HEK293 (cell line): ENCODE data around the gene CNR1.
A peak's percentile ranks its signal among the peaks of the same experiment; 100 is the strongest.

Experiments
- ZBTB7A ChIP-seq: fragments of 450-650 bp; formaldehyde crosslinking; IDR thresholded peaks from 2 replicates; pipeline ENCODE4 v1.5.1; 2016; ENCODE audit warnings: low read depth, missing biosample characterization, missing genetic modification characterization
- ZNF175 ChIP-seq: fragments of 450-650 bp; formaldehyde crosslinking; IDR thresholded peaks from 2 replicates; pipeline ENCODE4 v1.5.1; 2016; ENCODE audit warnings: missing biosample characterization, missing genetic modification characterization
- TF ChIP-seq, protein P1 (sequence below): fragments of 450-650 bp; formaldehyde crosslinking; IDR thresholded peaks from 2 replicates; pipeline ENCODE4 v1.5.1; 2016; ENCODE audit warnings: missing biosample characterization, missing genetic modification characterization

DNA sequence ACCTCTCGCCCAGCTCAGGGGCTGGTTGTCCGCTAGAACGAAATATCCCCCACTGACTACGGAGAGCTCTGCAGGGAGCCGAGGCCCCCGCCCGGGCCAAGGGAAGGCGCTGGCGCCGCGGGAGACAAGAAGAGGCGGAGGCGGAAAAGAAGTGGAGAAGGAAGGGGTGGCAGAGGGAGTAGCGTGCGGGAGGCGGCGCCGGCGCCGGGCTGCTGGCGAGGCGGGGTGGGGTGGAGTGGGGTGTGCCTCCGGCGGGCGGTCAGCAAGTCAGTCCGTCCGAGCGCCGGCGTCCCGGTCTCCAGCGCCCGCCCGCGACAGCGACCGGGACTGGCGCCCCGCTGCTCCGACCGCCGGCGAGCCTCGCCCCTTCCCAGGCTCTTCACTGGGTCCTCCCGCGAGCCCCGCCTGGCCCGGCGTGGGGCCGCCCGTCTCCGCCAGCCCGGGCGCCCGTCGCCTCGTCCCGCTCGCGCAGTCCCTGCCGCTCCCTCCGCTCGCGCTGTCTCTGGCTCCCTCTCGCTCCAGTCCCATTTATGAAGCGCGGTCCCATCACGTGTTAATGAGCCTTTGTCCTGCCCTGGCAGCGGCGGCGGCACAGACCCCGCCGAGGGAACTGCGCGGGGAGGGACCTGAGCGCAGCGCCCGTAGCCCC is at the start of gene CNR1:
- TF ChIP-seq ZBTB7A (tag by site-specific recombination) (no peak), ZNF175 (no peak)
- TF ChIP-seq, protein P1, sequence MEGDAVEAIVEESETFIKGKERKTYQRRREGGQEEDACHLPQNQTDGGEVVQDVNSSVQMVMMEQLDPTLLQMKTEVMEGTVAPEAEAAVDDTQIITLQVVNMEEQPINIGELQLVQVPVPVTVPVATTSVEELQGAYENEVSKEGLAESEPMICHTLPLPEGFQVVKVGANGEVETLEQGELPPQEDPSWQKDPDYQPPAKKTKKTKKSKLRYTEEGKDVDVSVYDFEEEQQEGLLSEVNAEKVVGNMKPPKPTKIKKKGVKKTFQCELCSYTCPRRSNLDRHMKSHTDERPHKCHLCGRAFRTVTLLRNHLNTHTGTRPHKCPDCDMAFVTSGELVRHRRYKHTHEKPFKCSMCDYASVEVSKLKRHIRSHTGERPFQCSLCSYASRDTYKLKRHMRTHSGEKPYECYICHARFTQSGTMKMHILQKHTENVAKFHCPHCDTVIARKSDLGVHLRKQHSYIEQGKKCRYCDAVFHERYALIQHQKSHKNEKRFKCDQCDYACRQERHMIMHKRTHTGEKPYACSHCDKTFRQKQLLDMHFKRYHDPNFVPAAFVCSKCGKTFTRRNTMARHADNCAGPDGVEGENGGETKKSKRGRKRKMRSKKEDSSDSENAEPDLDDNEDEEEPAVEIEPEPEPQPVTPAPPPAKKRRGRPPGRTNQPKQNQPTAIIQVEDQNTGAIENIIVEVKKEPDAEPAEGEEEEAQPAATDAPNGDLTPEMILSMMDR: 0 out of 2 replicates have a peak, but pooled peaks have one; percentile 7
